GM21576 (cell line): ENCODE data around the gene ADNP.
A peak's percentile ranks its signal among the peaks of the same experiment; 100 is the strongest.

Experiments used
- ATAC-seq: cut with Tn5 transposase; IDR thresholded peaks from one replicate; pipeline ENCODE4 v1.9.1; 2021; ENCODE audit warnings: mild to moderate bottlenecking, moderate library complexity; ENCODE audit not compliant: unreplicated experiment

Gene ADNP

GRCh38 chr20:50852085-50852484 is 79.2 kb downstream of the ADNP start:
- ATAC-seq: no peak

- ATAC-seq: no peak
Observed at GRCh38 chr20:50850721-50851286, 80.4 kb downstream of the ADNP start.

GRCh38 chr20:50848846-50849673 is 82.2 kb downstream of the ADNP start:
- peak; percentile 50 for ATAC-seq

- ATAC-seq: peak; percentile 6
Observed at GRCh38 chr20:50848341-50848808, 82.9 kb downstream of the ADNP start.

GRCh38 chr20:50845566-50846215 is 85.5 kb downstream of the ADNP start:
- ATAC-seq: no peak

- peak; percentile 78 for ATAC-seq
Observed at GRCh38 chr20:50844430-50845100, 86.7 kb downstream of the ADNP start.

- ATAC-seq: no peak
Observed at GRCh38 chr20:50843331-50844276, 87.6 kb downstream of the ADNP start.

GRCh38 chr20:50842821-50843220 is 88.4 kb downstream of the ADNP start:
- ATAC-seq: no peak
